Activated CD4-positive, alpha-beta T cell treated with anti-CD3 and anti-CD28 coated beads for 1 hour (primary cell): ENCODE measurements around the gene LLCFC1.

Source experiments
- DNase-seq: peaks from one replicate; pipeline ENCODE4 v3.0.0-alpha.2; 2020

Gene LLCFC1

DNA sequence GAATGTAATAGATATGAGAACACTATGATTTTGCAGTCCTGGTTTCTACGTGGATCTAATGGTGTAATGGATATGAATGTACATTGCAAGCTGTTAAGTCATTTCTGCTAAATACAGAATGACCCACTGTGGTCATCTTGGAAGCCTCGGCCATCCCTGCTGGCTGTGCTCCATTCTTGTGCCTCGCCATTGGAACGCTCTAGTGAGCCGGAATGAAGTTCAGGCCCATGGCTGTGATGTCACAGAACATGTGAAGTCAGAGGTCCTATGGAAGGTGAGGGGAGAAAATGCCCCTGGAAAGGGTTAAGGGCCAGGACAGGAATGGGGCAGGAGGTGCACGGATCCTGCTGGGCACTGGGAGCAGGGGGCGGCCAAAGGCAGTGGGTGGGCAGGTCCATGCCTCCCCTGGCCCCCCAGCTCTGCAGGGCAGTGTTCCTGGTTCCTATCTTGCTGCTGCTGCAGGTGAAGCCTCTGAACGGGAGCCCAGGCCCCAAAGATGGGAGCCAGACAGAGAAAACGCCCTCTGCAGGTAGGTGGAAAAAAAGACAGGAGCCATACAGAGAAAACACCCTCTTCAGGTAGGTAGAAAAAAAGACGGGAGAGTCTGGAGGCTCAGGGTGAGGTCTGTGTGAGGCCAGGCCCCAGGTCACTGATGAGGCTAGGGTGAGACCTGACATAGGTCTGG is at the start of gene LLCFC1:
Gene LLCFC1 (plus strand): TSS at position 259 of the 685 bp plus-strand sequence. CDS start 138 bp downstream, at position 397.
- no peak for DNase-seq

DNA sequence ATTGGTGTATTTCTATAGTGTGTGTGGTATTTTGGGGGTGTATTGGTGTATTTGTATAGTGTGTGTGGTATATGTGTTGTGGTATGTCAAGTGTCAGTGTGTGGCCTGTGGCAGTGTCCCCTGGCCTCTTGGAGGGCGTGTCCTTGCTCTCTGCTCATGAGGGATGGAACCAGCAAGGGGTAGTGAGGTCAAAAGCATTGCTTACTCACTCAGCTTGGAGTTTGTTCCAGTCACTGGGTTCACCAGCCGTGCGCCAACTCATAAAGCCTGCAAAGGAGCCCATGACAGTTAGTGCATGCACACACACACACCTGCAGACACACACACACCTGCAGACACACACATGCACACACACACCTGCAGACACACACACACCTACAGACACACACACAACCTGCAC is 49.5 kb upstream of the LLCFC1 start:
- no peak for DNase-seq

DNA sequence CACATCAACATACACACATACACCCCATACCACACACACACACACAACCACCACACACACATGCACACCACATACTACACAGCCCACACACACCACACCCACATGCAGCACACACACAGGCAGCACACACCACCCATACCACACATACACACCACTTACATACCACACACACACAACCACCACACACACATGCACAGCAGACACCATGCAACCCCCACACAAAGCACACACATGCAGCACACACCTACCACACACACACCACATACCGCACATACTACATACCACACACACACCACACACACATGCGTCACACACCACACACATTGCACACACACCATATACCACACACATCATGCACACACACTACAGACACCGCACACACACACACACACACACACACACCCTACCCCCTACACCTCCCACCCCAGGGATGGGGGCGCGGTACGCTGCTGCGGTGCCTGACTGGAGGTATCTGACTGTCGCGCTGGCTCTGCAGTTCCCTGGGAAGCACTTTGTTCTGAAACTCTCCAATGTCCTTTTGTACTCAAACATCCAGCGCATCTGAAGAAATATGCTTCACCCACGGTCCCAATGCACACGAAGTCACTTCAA is 48.3 kb upstream of the LLCFC1 start:
- DNase-seq = no peak

DNA sequence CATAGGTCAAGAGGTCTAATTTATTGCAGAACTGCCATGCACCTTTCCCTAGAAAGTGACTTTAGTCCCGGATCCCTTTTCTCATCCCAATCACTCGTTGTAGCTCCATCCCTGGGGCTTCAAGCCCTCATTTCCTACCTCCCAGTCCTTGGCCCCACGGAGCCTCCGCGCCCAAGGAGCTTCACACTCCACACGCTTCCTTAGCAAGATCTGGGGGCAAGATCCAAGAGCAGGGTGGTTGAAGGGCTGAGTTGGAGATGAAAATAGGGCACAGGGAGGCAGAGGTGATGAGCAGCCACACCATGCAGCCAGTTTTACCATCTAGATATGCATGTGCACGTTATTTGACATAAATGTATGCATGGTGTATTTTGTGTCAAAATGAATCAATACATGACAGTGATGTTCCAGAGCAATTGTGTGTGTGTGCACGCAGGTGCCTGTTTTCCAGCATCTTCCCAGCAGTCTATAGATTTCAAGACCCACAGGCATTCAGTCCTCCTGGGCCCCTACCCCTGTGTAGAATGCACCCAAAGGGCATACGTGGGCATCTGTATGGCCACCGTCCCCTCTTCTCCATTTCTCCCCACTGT is 47.7 kb upstream of the LLCFC1 start:
- DNase-seq = no peak

DNA sequence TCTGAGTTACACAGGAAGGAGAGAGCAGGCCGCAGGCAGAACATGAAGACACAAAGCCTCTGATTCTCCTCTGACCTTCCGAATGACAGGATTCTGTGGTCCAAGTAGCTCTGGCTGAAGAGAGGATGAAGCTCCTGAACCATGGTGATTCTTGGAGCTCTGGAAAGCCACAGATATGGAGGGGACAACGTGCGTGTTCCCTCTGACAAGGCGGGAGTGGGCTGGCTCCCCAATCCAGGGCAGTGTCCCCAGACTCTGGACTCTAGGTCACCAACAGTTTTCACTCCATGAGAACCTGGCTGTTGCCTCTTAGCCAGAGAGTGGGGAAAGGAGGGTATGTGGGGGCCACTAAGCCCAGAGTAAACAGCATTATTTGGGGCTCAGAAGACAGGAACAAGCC is 46.3 kb upstream of the LLCFC1 start:
- no peak for DNase-seq

DNA sequence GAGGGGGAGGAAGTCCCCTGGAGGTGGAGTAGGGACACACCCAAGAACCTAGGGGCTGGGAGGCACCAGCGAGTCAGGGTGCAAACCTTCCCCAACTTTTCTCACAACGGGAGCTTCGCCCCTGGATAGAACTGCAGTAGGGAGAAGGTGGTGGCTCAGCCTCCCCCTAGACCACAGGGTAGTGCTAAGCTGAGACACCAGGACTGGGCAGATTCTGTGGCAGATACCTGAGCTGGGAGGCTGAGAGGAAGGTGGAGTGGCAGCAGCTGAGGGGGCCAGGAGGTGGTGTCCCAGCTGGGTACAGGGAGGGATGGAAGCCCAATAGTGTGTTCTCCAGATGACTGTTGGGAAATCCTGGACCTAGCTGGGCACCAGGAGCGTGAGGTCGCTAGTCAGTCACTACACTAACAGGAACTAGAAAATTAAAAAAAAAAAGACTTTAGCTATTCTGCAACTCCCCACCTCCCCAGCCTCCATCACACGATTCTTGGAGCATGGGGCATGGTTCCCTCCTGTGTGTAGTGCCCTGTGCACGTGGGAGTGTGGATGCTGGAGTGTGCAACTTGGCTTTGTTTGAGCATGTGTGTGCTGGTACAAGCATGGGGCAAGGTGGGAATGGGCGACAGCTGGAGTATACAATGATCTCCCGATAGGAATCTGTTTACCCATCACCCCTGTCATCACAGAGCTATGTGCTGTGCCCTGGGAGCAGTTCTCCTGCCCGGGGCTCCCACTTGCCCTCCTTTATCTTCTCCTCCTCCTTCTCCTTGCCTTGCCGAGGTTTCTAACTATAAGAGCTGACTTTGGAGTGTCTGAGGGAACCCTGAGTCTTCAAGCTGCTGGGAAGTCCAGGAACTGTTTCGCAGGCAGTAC is 44.9 kb upstream of the LLCFC1 start:
- DNase-seq = no peak

DNA sequence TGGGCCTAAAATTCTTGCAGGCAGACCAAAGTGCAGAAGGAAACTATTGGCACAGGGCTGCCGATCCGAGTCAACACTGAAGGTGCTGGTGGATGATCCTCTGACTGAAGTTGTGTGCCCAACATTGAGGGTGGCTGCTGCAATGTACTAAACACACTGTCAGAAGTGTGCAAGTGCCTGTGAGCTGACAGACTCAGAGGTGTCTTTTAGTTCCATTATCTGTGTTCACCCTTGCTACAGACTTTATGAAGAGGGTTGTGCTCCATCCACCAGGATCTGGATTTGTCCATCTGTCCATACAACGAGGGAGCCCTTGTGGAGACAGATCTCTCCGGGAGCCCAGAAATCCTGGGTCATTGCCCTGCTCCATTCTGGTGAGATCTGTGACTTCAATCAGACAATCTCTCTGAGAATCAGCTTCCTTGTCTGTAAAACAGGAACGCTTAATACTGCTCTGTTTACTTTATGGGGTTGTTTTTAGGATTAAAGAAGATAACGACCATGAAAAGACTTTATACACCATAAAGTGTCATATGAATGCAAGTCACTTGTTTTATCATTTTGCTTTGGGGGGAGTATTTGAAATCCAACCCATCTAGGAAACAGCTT is 44.2 kb upstream of the LLCFC1 start:
- no peak for DNase-seq

DNA sequence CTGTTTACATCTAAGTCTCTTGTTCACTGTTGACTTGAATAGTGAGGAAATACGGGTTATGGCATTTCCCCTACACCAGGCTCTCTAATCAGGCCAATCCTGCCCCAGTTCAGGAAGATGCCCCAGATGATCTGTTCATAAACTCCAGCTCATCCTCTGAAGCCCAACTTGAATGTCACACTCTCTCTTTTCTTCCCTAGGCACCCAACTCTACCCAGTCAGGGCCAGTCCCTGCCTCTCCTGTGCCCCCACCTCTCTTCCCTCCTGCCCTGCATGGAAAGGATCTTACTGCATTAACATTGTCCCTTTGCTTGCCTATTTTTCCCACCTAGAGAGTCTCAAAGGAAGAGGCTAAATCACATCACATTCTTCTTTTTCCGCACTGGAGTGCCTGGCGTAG is 43.1 kb upstream of the LLCFC1 start:
- DNase-seq = no peak

DNA sequence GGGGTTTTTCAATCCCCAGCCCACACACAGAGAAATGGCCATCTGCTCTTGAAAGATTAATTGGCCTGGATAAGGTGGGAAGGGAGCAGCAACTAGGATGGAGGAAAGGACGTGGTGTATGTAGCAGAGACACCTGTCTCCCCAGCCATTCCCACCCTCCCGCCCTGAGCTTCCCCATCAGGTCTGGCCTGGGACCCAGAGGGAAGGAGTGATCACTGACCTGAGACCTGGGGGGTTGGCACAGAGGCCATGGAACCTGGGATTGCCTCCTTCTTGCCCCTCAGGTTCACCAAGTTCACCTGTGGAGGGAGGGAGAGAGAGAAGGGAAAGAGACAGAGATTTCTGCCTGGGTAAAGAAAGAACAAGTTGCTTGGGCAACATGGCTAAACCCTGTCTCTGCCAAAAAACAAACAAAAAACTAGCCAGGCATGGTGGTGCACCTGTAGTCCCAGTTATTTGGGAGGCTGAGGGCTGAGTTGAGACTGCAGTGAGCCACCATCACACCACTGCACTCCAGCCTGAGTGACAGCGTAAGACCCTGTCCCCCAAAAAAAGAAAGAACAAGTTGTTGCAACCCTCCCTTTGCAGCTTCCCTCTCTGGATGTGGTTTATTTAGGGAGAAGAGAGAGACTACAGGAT is 42.4 kb upstream of the LLCFC1 start:
- no peak for DNase-seq

DNA sequence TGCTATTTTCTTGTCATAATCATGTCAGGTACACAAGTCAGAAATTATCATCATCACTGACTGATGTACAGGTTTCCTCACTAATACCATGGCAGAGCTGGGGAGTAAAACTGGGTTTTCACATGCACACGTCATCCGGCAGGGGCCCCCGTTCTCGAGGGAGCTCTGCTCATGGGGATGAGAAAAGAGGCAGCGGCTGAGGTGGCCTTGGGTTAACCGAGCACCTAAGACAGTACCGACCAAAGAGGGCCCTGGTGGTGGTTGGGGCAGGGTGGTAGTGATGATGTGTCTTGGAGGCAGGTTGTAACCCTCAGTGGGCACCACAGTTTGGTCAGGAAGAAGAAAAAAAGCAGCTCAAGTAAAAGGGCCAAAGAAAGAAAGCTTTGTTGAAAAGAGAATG is 41.6 kb upstream of the LLCFC1 start:
- no peak for DNase-seq

DNA sequence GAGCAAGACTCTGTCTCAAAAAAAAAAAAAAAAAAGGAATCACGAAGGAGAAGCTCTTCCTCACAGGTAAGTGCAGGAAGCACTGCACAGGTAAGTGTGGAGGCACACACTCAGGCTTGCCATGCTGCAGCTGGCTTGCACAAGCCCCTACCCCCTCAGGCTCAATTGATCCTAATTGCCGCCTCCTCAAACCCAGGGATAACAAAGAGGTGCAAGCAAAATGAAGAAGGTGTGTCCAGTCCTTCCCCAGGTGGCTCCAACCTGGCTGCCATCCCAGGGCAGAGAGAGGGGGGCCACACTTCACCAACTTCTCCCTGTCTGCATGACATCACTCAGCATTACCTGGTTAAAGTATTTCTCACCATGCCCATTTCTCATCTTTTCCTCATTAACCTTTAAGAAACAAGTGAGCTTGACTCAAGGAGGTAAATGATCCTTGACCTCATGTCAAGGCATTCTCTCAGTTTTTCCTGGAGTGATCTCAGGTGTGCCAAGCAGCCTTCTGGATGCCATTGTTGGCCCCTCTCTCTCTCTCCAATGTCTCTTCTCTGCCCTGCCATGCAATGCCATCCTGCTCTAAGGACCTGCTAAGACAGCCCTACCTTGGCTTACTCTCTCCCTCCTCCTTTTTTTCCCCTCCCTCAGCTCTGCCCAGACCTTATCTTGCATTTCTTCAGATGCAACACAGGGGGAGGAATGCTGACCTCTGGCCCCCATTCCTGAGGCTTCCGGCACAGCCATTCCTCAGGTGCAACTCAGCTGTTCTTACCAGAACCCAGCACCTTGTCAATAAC is 40.7 kb upstream of the LLCFC1 start:
- no peak for DNase-seq

DNA sequence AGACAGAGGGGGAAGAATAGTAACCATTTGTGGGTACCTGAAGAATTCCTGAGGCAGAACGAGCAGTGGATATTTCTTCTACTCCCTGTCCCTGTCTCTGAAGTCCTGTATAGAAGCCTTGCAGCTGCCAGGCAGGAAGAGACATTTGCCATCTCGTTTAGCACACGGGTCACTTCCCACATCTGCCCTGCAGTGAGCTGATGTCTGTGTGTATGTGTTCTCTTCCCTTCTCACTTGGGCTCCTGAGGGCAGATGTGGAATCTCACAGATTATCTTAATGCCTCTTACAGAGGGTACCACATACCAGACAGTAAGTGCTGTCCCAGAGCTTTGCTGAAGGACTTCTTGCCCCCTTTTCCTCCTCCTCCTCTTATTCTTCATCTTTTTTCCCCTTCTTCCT is 39.6 kb upstream of the LLCFC1 start:
- no peak for DNase-seq

DNA sequence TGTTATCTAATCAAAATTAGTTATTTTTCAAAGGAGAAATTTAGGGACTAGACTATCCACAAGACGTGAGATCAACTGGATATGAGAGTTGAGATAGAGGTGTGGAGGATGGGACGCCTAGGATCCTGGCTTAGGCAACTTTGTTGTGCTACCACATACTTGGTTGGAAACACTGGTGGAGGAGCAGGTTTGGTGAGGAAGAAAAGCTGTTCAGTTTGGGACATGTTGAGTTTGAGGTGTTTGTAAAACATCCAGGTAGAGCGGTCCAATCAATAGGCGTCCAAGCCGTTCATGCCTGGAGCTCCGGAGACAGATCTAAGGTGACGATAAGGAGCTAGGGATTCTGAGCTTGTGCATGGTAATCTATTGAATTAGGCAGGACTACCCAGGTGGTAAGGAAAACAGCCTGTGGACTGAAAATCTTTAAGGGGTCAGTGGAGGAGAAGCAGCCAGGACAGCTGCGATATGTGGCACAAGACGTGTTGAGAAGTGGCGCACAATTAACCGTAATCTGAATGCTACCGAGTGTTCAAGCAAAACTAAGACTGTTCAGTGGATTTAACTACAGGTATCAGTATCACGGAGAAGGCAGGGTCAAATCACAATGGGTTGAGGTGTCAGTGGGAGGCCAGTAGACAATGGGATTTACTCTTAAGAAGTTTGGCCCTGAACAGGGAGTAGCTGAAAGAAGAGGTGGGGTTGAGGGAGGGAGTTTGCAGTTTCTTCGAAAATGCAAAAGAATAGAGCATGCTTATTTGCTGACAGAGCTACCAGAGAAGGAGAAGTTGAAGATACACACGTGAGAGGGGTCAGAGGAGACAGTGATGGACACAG is 37.6 kb upstream of the LLCFC1 start:
- no peak for DNase-seq

DNA sequence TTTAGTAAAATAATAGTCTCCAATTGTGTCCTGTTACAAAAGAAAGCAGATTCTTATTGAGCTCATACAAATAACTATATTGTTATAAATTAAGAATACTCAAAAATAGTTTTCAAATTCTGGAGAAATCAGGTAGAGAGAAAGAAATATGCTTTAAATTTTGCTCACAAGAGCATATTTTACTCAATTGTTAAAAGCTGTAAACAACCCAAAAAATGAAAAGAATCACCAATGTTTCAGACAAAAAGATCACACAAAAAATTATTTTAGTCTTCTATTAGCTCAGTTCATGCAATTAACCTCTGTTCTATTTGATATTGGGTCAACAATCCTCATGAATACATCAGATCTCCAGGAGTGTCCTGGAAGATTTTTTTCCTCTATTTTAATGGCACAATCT is 35.2 kb upstream of the LLCFC1 start:
- DNase-seq = no peak

DNA sequence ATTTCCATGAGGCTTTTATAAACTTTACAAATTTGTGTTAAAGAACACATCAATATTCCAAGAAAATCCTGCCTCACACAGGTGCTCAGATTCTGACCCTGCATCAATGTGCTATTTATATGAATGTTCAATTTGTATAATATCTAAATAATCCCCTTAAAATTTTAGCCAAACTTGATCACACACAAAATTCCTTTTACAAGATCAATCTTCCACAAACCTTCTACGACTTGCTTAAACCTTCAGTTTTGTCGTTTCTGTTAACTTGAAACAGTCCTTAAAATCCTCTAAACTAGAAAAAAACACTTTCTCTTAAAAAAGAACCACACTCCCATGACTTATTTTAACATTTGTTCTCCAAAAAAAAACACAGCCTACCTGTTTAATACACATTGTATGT is 33.5 kb upstream of the LLCFC1 start:
- DNase-seq = no peak

DNA sequence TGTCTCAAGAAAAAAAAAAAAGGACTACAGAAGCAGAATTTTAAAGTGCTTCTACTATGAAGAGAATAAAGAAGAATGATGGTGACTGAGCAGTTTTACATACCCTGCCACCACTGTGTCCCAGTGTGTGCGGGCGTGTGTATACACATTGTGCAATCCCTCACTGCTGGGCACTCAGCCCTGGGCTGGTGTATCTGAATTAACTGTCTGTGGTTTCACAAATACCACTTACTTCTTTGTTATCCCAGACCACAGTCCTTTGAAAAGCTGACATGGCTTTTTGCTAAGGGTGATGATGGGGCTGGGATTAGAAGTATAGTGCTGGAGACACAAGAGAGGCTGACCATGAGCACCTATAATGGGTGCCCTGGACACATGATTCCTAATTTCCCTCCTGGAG is 32.6 kb upstream of the LLCFC1 start:
- no peak for DNase-seq

DNA sequence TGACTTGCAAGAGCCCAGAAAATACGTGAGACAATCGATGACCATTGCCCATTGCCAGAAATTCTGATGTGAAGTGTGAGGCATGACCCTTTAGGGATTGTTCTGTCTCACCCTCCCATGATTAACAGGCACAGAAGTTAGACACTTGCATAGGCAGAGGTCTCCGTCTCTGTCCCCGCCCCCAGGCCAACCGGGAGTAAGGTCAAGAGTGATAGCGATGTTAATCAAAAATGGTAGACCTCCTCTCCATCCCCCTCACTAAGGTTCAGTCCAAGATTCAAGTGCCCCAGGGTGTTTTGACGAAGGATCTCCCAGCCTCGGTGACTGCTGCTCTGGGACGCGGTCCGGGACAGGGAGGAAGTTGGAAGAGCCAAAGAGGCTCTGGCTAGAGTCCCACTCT is 31.0 kb upstream of the LLCFC1 start:
- no peak for DNase-seq

DNA sequence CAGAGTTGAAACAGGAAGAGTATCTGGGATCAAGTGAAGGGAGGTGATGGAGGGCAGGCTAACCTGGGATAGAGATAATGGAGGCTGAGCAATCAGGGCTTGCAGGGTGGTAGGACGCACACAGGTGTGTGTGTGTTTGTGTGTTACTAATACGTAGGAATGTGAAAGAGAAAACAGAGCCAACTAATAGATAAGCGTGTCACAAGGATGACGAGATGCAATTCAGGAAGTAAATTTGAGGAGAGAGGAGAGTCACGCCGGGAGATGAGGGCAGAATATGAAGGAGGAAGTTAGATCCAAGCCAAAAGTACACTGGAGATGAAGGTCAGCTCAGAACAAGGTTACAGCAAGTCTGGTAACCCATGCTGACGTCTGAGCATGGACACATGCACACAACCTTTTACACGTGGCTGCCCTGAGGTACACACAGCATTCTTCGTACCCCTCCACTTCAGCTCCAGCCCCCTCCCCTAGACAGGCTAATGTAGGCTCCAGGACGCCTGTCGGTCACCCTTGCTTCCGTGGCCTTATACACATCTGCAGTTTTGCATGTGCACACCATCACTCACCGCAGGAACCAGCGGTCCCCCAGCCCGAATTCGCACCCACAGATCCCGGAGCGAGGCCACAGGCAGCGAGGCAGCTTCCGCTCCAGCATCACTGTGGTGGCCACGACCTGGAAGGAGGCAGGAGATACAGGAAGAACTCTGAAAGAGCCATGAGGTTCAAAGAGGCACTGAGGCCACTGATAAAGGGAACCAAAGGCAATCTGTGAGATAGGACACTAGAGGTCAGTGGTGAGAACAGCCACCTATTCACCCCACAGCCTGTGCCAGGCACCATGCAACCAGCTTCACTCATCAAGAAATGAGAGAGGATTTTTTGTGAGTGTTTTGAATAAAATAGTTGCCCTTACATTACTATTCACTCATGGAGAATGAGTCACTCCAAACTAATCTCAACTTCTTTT is 30.1 kb upstream of the LLCFC1 start:
- DNase-seq = no peak

DNA sequence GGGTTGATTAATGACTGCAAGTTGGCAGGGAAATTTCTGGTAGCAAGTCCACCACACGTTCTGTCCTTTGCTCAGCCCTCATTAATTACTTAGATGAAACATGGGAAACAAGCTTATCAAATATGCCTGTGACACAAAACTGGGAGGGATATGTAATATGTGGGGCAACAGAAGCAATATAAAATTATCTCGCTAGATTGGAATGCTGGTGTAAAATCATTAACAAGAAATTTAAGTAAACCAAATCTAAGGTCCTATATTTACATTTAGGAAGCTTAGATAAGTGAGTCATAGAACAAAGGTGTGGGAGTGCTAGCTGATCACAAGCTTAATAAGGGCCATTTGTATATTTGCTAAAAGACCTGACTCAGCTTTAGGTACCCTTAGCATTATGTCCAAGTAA is 29.3 kb upstream of the LLCFC1 start:
- DNase-seq = no peak

DNA sequence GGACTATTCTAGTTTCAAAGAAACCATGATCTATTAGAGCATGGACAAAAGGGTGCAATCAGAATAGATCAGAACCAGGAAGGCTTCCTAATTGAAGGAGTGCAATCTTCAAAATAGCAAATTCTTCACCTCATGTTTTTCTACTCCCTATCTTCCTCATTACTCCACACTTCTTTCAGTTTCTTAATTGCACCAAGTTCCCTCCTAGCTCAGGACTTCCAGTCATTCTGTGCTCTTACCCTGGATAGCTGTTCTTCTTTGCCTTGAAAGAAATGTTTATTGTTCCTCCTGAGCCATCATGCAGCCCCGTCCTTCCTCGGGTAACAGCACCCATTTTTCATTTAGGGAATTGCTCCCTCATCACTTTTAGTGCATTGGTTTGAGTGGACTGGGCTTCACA is 28.8 kb upstream of the LLCFC1 start:
- DNase-seq = no peak
